ENCODE results near the gene CCDC112.

The CCDC112 gene

GRCh38 chr5:115317736-115318135, 21.3 kb upstream of the CCDC112 start:
- no peak for DNase-seq (ENCODE audit: low spot score)

GRCh38 chr5:115317320-115317719, 20.9 kb upstream of the CCDC112 start:
- no peak for DNase-seq (ENCODE audit: low spot score)

- no peak for DNase-seq (ENCODE audit: low spot score)
These were observed 17.2 kb upstream of the CCDC112 start for GRCh38 chr5:115313632-115314031.

GRCh38 chr5:115313052-115313451, 16.6 kb upstream of the CCDC112 start:
- no peak for DNase-seq (ENCODE audit: low spot score)

GRCh38 chr5:115309751-115310370, 13.4 kb upstream of the CCDC112 start:
- DNase-seq (ENCODE audit: low spot score): peak; percentile 65

GRCh38 chr5:115308815-115309214, 12.4 kb upstream of the CCDC112 start:
- no peak for DNase-seq (ENCODE audit: low spot score)

- no peak for DNase-seq (ENCODE audit: low spot score)
These were observed 9.6 kb upstream of the CCDC112 start for GRCh38 chr5:115306011-115306536.

- DNase-seq (ENCODE audit: low spot score): no peak
These were observed 8.0 kb upstream of the CCDC112 start for GRCh38 chr5:115304496-115304895.

- no peak for DNase-seq (ENCODE audit: low spot score)
These were observed 2.4 kb upstream of the CCDC112 start for GRCh38 chr5:115298811-115299210.

GRCh38 chr5:115297031-115297430, 577 bp upstream of the CCDC112 start:
- DNase-seq (ENCODE audit: low spot score): no peak

- no peak for DNase-seq (ENCODE audit: low spot score)
These were observed 704 bp downstream of the CCDC112 start for GRCh38 chr5:115295777-115296123.

GRCh38 chr5:115291397-115291796, 5.1 kb downstream of the CCDC112 start:
- DNase-seq (ENCODE audit: low spot score): no peak

- no peak for DNase-seq (ENCODE audit: low spot score)
These were observed 7.3 kb downstream of the CCDC112 start for GRCh38 chr5:115289104-115289503.

GRCh38 chr5:115284021-115284420, 12.4 kb downstream of the CCDC112 start:
- DNase-seq (ENCODE audit: low spot score): no peak

- DNase-seq (ENCODE audit: low spot score): no peak
These were observed 14.3 kb downstream of the CCDC112 start for GRCh38 chr5:115282131-115282530.

- DNase-seq (ENCODE audit: low spot score): no peak
These were observed 21.9 kb downstream of the CCDC112 start for GRCh38 chr5:115274584-115274983.

- no peak for DNase-seq (ENCODE audit: low spot score)
These were observed 24.0 kb downstream of the CCDC112 start for GRCh38 chr5:115272297-115272958.

- DNase-seq (ENCODE audit: low spot score): no peak
These were observed 25.0 kb downstream of the CCDC112 start for GRCh38 chr5:115271295-115272050.

- DNase-seq (ENCODE audit: low spot score): no peak
These were observed 28.8 kb downstream of the CCDC112 start for GRCh38 chr5:115267617-115268016.

GRCh38 chr5:115265220-115265619, 31.2 kb downstream of the CCDC112 start:
- DNase-seq (ENCODE audit: low spot score): no peak

GRCh38 chr5:115264786-115265185, 31.7 kb downstream of the CCDC112 start:
- DNase-seq (ENCODE audit: low spot score): no peak

GRCh38 chr5:115263078-115263380, 33.4 kb downstream of the CCDC112 start:
- DNase-seq (ENCODE audit: low spot score): no peak

Data from kidney capillary endothelial cell (primary cell).